GM21390 (cell line): ENCODE measurements around the gene NCBP2.

Source experiments
- ATAC-seq: cut with Tn5 transposase; IDR thresholded peaks from one replicate; pipeline ENCODE4 v1.9.1; 2021; ENCODE audit not compliant: unreplicated experiment

NCBP2 gene

DNA sequence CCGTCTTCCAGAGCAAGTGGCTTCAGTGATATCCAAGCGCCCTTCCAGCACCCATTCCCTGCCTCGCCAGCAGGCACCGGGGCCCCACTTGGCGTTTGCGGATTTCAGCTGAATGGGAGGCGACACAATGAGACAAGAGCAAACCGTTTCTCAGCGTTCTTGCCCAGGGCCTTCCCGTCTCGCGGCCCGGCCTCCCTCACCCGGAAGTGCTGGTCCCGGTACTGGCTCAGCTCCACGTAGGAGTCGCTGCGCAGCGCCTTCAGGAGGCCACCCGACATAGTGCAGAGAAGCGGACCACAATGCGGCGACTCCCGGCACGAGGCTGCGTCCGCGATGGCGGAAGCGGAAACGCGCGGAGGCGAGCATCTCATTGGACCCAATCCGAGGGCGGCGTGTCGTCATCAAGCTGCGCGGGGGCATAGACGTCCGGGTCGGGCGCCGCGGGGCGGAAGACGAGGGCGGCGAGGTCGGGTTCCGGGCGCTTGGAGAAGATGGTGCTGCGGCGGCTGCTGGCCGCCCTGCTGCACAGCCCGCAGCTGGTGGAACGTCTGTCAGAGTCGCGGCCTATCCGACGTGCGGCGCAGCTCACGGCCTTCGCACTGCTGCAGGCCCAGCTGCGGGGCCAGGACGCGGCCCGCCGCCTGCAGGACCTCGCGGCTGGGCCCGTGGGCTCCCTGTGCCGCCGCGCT lies at the start of gene NCBP2:
TSS of gene NCBP2 (minus strand) at position 303 of the 689 bp plus-strand sequence. CDS start at position 278, 25 bp downstream.
- ATAC-seq, result peak; percentile 88

DNA sequence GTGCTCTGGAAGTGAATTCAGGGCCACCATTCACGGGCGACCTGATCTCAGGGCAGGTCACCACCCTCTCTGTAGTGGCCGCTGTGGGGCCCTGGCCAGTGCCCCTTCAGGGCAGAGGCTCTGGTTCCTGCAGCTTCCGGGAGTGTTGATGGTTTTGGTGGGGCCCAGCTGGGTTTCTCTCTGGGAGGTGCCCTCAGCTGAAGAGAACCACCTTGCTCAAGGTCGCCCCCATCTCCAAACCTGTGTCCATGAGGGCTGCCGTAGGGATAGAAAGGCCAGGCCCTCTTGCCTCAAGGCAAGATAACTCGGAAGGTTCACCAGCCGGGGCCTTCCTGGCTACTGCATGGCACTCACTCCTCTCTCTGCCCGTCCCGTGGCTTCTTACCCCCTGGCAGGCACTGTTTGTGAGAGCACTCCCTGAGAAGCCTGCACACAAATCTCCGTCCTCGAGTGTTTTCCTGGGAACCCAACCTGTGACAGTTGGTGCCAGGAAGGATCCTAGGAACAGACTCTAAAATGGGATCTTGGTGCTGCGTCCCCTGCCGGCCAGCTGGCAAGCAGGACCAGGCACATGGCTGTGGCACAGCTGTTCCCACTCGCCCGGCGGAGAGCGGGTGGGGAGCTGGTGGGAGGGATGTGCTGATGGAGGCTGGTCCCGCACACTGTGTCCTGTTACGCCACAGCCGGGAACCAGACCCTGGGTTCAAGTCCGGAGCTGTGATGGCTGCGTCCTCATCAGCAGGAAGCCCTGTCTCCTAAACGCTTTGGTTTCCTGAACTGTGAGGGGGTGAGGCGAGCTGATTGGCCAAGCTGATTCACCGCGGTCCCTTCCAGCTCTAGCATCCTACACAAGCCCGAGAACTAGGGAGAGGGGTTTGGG lies 49.5 kb upstream of the NCBP2 start:
- ATAC-seq, result no peak

DNA sequence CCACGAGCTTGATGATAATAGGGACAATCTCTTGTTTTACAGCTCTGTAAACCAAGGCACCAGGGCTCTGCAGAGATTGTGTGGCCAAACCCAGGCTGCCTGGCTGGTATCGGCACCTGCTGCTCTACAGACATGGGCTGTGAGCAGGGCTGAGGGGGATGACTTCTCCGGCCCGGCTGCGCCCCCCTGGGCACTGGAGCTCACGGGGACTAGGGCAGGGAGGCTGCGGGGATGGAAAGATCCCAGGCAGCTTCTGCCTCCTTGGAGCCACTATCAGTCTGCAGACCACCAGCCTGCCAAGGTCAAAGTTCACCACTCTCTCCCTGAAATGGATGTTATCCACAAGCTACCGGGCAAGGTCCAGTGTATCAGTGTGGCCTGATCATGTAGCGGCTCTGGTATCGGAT lies 48.3 kb upstream of the NCBP2 start:
- ATAC-seq, result no peak

DNA sequence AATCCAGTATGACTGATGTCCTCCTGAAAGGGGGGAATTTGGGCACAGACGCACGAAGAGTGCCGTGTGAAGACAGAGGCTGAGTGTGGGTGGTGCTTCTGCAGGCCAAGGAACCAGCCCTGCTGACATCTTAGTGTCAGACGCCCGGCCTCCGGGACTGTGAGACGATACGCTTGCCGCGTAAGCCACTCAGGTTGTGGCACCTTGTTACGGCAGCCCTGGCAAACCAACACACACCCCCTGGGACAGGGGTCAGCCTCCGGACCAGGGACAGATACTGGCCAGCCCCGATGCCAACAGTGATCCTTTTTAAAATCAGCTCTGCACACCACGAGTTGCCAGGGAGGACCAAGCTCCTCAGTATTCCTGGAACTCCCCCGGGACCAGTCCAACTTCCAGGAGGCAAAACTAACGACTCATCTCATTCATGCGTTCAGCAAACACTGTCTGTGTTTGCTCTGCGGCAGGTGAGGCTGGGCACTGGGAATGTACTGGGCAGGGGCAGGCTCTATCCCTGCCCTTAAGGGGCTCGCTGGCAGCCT lies 47.5 kb upstream of the NCBP2 start:
- no peak for ATAC-seq

DNA sequence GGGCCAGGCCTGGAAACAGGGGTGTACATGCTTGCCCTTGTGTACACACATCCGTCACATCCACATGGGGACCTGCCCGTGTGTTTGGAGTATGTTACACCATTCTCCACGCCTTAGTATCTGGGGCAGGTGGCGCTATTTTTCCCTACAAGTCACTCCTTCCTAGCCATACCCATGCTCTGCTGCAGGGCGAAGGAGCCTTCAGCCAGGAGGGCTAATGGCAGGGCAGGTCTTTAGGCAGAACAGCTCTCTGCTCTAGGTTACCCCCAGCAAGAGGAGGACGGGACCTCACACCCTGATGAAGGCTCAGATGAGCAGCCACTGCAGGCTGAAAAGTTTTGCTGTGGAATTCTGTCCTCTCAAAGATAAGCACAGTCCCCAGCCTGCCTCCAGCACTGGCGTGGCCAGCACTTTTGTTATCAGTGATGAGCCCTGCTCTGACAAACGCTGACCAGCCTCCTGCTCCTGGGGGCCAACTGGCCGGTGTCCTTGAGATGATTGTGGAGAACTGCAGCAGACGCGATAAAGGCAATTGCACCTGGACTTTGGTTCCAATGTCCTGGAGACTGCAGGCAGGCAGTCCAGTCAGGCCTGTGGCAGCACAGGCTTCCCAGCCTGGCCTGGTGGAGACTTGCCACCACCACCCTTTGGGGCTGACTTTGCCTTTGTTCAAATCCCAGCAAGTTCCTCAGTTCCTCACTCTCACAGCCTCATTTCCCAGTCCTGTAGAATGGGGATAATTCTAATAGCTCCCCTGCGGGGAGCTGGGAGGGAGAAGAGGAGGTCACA lies 46.1 kb upstream of the NCBP2 start:
- ATAC-seq, result no peak

DNA sequence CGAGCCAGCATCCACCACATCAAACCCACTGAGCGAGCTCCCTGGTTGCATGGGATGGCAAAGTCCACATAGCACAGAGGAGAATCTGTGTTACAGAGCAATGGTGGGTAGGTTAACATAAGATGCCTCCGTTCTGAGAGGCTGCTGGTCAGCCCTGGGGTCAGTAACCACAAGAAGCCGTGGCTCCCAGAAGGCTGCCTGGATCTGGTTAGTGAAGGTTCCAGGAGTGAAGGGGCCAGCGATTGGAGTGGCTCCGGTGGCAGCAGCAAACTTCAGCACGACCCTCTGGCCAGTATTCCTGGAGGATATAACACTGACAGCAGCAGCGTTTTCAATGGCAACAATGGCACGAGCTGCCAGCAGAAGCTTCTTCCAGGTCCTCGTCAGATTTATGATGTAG lies 44.7 kb upstream of the NCBP2 start:
- no peak for ATAC-seq

DNA sequence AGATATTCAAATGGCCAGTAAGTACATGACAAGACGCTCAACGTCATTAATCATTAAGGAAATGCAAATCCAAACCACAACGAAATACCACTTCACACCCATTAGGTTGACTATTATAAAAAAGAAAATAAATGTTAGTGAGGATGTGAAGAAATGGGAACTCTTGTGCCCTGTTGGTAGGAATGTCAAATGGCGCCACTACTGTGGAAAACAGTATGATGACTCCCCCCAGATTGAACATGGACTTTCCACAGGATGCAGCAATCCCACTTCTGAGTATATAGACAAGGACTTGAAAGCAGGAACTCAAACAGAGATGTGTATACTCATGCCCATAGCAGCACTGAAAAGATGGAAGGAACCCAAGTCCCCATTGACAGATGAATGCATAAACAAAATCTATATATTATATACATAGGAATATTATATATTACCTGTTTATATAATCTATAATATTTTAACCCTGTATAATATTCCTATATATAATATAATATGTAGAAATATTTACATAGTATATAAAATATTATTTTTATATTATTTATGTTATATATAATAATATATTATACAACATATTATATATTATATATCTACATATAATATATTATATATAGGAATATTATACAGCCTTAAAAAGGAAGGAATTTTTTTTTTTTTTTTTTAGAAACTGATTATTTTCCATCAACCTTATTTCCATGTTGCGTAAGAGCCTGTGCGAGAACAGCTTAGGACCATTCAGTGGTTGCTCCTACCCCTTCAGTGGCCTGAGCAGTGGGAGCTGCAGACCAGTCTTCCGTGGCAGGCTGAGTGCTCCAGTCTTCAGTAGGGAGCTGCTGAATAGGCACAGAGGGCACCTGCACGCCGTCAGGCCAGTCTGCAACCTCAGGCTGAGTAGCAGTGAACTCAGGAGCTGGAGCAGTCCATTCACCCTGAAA lies 43.9 kb upstream of the NCBP2 start:
- no peak for ATAC-seq

DNA sequence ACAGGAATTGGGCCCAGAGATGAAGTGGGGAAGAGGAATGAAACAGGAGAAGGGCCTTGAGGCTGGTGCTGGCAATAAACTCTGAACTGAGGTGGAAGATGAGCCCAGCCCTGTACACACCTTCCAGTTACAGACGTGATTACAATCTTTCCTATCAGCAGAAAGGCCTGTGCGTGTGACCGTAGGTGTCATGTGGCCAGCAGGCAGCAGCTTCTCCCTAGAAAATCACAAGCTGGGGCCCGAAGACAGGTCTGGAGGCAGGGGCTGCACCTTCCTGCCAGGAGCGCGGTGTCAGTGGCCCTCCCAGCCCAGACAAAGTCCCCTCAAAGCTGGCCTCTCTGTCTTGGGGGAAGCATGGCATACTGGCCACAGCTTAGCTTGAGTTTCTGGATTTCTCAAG lies 43.0 kb upstream of the NCBP2 start:
- ATAC-seq, result no peak

DNA sequence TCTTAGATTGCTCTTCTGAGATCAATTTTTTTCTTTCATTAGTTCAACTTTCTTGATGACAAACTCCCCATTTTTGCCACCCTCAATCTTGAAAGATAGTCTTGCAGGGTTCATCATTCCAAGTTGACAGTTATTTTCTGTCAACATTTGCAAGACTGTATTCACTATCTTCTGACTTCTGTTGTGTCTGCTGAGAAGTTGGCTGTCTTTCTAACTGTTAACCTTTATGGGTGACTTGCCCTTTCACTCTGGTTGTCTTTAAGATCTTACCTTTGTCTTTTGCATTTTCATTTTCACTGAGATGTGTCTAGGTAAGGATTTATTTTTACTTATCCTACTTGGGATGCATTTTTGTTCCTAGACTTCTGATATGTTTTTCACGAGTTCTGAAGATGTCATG lies 40.9 kb upstream of the NCBP2 start:
- no peak for ATAC-seq

DNA sequence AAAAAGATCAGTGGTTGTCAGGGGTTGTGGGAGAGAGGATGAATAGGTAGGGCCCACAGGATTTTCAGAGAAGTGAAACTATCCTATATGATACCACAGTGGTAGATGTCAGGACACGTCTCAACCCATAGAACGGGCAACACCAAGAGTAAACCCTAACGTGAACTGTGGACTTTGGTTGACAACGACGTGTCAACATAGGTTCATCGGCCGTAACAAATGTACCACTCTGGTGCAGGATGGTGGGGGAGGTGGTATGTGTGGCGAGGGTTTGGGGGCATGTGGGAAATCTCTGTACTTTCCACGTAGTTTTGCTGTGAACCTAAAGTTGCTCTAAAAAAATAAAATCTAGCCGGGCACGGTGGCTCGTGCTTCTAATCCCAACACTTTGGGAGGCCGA lies 39.3 kb upstream of the NCBP2 start:
- no peak for ATAC-seq

DNA sequence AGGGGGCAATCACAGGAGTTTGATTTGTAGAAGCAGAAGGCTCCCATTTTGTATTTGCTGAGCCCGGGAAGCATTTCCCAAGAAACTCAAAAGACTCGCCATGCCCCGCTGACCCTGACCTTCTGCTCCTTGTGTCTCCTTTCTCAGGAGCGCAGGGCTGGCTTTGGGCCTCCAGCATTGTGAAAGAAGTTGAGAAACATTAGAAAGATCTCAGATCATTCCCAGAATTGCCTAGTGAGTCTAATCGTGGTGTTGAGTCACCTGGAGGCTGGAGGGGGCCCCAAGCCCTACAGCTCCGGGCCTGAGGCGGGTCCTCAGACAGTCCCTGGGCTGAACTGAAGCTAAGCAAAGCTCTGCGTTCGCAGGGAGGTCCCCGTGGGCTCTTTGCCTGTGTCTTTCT lies 37.2 kb upstream of the NCBP2 start:
- no peak for ATAC-seq

DNA sequence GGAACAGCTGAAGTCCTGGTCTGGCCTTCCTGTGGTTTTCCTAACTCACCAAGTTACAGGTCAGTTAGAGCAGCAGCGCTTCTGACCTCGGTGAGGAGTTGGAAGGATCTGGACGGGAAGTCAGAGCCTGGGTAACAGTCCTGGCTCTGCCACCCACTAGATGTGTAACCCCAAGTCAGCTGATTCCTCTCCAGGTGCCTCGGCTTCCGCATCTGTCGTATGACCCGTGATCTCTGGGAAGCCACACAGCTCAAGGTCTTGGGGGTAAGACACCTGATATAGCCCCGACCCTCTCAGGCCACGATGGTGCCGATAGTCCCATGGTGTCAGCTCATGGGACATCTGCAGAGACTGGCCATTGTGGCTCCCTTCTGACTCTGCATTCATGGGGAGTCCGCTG lies 34.6 kb upstream of the NCBP2 start:
- no peak for ATAC-seq

DNA sequence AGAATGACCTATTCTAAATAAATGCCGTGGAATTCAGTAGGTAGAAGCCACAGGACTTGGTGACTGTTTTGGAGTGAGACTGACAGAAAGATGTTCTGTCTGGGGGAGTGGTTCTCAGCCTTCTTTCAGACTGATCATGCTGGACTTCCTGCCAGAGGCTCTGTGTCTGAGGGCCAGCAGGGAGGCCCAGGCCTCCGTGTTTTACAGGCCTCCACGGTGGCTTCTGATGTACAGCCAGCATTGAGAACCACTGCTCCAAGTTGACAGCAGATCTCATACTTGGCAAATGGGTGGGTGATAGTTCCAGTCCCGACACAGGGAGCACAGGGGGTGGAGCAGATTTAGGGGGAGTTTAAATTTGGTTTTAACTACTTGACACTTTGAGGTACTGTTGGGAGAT lies 33.0 kb upstream of the NCBP2 start:
- ATAC-seq, result no peak

DNA sequence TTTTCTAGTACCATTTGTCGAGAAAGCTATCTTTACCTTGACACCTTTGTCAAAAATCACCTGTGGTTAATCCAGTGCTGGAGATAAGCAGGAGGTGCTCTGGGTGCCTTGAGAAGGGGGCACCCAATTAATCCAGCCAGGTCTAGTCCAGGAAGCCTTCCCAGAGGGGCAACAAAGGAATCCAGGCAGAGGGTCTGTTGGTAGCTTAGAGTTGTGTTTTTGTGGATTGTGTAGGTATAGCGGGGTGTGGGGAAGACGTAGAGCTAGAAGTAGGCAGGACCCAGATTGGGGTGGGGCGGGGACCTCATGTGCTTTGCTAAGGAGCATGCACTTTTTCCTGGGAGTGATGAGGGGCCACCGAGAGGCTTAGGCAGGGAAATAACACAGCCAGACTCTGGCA lies 32.3 kb upstream of the NCBP2 start:
- no peak for ATAC-seq

DNA sequence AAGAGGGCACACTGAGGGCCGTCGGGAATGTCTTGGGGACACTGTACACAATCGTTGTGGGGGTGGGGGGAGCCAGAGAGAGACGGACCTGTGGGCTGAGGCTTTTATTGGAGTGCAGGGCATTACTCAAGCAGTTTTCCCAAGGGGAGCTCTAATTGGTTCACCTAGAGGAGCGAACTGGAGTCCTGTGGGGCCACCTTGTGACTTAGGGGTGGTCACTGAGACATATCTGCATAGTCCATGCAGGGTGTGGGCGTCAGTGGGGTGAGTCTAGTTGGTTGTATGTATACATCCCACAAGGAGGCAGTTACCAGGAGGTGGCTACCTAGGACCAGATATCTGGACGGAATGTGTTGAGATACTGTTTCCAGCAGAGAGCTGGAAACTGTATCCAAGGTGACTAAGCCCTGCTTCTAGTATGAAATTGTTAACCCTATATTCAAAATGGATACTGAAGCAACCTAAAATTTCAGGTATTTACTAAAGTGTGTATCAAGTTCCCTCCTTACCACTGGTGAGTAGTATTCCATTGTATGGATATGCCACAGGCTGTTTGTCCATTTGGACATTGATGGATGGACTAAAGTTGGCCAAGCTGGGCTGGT lies 28.9 kb upstream of the NCBP2 start:
- ATAC-seq, result no peak

DNA sequence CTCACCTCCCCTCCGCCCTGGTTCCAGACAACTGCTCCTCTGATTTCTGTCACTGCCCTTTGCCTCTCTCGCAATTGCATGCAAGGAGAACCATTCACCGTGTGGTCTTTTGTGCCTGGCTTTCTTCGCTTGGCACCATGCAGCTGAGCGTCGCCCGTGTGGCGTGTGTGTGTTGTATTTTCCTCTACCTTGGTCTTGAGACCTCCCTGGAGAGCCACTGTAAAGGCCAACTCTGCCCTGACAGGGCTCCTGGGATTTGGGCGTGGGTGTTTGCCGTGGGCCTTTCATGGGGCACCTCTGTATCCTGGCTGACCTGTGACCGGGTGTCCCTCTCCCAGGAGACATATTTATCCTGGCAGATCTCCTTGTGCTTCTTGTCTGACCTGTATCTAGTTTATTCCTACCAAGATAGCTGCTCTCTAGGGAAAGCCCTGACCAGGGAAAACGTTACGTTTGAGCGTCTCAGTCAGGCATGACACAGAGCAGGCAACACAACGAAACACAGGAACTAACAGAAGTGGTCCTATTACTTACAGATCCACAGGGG lies 28.3 kb upstream of the NCBP2 start:
- ATAC-seq, result no peak

DNA sequence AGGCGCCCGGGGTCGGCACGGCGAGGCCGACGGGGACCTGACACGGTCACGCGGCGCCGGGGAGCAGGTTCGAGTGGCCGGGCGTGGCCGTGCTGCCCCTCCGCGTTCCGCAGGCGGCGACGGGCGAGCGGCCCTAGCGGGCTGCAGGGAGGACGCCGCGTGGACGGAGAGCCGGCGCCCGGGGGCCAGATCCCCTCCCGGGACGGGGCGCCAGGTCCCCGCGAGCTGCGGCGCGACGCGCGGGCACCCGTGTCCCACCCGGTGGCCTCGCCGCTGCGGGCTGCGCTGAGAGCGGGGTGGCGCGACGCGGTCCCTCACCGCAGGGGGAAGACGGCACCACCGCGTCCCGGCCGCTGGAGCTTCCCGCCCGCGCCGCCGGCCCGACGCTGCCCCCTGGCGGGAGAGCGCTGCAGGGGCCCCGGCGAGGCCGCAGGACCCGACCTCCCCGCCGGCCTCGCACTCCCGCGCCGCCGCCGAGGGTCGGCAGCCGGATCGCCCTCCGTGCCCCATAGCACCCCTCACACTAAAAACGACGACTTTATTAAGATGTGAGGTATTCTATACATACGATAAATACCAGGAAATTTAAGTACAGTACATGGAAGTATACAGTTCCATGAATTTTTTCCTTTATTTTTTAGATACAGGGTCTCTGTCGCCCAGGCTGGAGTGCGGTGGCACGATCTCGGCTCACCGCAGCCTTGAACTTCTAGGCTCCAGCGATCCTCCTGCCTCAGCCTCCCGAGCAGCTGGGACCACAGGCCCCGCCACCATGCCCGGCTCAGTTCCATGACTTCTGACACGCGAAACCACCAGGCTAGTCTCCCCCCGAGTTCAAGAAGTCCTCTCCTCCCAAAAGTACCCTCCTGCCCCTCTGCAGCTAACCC lies 27.6 kb upstream of the NCBP2 start:
- ATAC-seq, result peak; percentile 55

DNA sequence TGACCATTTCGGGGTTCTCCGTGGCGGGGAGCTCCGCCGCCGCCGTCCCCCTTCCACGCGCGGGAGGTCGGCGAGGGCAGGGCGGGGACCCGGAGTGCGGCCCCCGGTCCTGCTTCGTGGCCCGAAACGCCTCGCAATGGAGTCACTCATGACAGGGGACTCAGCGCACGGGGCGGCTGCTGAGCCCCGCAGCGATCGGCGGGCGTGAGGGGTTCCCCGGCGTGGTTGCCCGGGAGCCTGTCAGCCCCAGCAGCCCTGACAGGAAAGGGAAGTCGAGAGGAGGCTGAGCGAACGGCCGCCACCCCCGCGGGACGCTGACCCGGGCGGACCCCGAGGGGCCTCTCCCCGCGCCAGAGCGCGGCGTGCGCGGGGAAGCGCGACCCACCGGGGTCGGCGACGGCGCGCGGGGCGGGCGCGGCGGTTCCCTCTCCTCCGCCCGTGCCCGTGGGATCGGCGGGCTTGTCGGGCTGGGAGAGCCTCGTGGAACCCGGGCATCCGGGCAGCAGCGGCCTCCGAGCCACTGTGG lies 26.9 kb upstream of the NCBP2 start:
- peak; percentile 38 for ATAC-seq
